ENCODE results near the gene ATRX.

Gene ATRX

DNA sequence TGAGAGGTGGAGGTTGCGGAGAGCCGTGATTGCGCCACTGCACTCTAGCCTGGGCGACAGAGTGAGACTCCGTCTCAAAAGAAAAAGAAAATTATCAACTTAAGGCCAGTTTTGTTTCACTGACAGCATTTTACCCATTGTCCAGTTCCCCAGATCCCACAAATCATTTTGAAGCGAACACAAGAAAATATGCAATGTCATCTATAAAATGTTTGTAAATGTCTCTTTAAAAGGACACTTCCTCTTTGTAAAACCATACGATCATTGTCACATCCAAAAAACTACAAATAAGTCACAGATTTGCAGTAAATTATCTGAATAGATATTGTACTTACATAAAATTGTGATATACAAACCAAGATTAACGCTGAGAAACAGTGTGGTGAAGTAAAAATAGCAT, 147.6 kb downstream of the ATRX start:
- TF ChIP-seq EZH2phosphoT487 (IDR thresholded peaks at IDR 0.05; ENCODE audit: borderline replicate concordance, low read length) (no peak), CTCF (IDR thresholded peaks at IDR 0.05; ENCODE audit: low read depth, low read length, poor library complexity, severe bottlenecking) (no peak)
- Histone ChIP-seq H3K4me2 (ENCODE audit: low read length) (no peak overlapping the region), H3K79me2 (ENCODE audit: control insufficient read depth, low read length) (no peaks in the 10 kb centered on the region), H3K9me3 (ENCODE audit: control insufficient read depth, insufficient read depth, low read length) (no peaks in the 10 kb centered on the region), H3K27ac (ENCODE audit: low read depth, low read length) (no peak overlapping the region), H3K4me3 (ENCODE audit: low read length) (no peak overlapping the region), H3K27me3 (ENCODE audit: control insufficient read depth, low read length) (no peaks in the 10 kb centered on the region), H3K4me1 (ENCODE audit: control insufficient read depth, low read length) (no peaks in the 10 kb centered on the region), H3K36me3 (ENCODE audit: control insufficient read depth, low read length) (peaks cover 34% of the 10 kb centered on the region), H3F3A (ENCODE audit: control insufficient read depth, insufficient read depth) (no peaks in the 10 kb centered on the region), H3K9me2 (replicated peaks; ENCODE audit: control insufficient read depth, low read length) (no peaks in the 10 kb centered on the region), H4K20me1 (ENCODE audit: control insufficient read depth, insufficient read depth, low read depth, low read length) (no peaks in the 10 kb centered on the region)

DNA sequence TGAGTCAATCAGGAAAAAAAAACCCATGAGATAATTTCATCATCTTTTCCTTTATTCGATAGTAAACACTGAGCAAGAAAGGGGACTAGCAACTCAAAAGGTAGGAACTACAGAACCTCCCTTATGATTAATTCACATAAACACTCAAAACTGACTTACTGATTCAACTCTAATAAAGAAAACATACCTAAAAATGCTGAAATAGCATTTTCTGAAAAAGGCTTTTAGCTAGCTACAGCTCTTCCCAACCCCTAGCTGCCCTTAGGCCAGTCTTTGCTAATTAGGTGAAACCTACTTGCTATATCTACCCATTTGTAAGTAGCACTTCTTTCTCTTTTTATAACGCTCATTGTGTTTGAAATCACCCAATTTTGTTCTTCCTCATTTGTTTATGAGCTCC, 150.6 kb downstream of the ATRX start:
- H3K4me2 ChIP-seq (ENCODE audit: low read length): no peak overlapping the region
- no peak for TF ChIP-seq CTCF (IDR thresholded peaks at IDR 0.05; ENCODE audit: low read depth, low read length, poor library complexity, severe bottlenecking)
- no peak for TF ChIP-seq EZH2phosphoT487 (IDR thresholded peaks at IDR 0.05; ENCODE audit: borderline replicate concordance, low read length)
- H3K79me2 ChIP-seq (ENCODE audit: control insufficient read depth, low read length): no peaks in the 10 kb centered on the region
- no peaks in the 10 kb centered on the region for H3K27me3 ChIP-seq (ENCODE audit: control insufficient read depth, low read length)
- no peaks in the 10 kb centered on the region for H3K9me2 ChIP-seq (replicated peaks; ENCODE audit: control insufficient read depth, low read length)
- H3K4me1 ChIP-seq (ENCODE audit: control insufficient read depth, low read length): no peaks in the 10 kb centered on the region
- no peak overlapping the region for H3K4me3 ChIP-seq (ENCODE audit: low read length)
- H3K36me3 ChIP-seq (ENCODE audit: control insufficient read depth, low read length): peaks cover 38% of the 10 kb centered on the region
- no peaks in the 10 kb centered on the region for H4K20me1 ChIP-seq (ENCODE audit: control insufficient read depth, insufficient read depth, low read depth, low read length)
- H3F3A ChIP-seq (ENCODE audit: control insufficient read depth, insufficient read depth): no peaks in the 10 kb centered on the region
- no peak overlapping the region for H3K27ac ChIP-seq (ENCODE audit: low read depth, low read length)
- no peaks in the 10 kb centered on the region for H3K9me3 ChIP-seq (ENCODE audit: control insufficient read depth, insufficient read depth, low read length)

GRCh38 chrX:77628294-77629025, 157.6 kb downstream of the ATRX start:
- Histone ChIP-seq H3K27ac (ENCODE audit: low read depth, low read length) (no peak overlapping the region), H3K4me2 (ENCODE audit: low read length) (no peak overlapping the region), H3K4me3 (ENCODE audit: low read length) (no peak overlapping the region), H3K36me3 (ENCODE audit: control insufficient read depth, low read length) (peaks cover 17% of the 10 kb centered on the region), H3K9me3 (ENCODE audit: control insufficient read depth, insufficient read depth, low read length) (no peaks in the 10 kb centered on the region), H3K79me2 (ENCODE audit: control insufficient read depth, low read length) (no peaks in the 10 kb centered on the region), H3K4me1 (ENCODE audit: control insufficient read depth, low read length) (peaks cover 6% of the 10 kb centered on the region; the same call in 1 of the 2 replicates), H3F3A (ENCODE audit: control insufficient read depth, insufficient read depth) (no peaks in the 10 kb centered on the region), H3K27me3 (ENCODE audit: control insufficient read depth, low read length) (no peaks in the 10 kb centered on the region), H3K9me2 (replicated peaks; ENCODE audit: control insufficient read depth, low read length) (no peaks in the 10 kb centered on the region), H4K20me1 (ENCODE audit: control insufficient read depth, insufficient read depth, low read depth, low read length) (no peaks in the 10 kb centered on the region)
- TF ChIP-seq EZH2phosphoT487 (IDR thresholded peaks at IDR 0.05; ENCODE audit: borderline replicate concordance, low read length): no peak
- TF ChIP-seq CTCF (IDR thresholded peaks at IDR 0.05; ENCODE audit: low read depth, low read length, poor library complexity, severe bottlenecking): no peak

Data from DOHH2 (cell line).